Osteoblast (primary cell): ENCODE results near the gene KRT17. TPM values are rescaled to one million over a fixed set of nuclear protein-coding genes. Genes with fewer than 3 reads are reported as not detected.

Source experiments
- DNase-seq: peaks from one replicate; pipeline ENCODE4 v3.0.0; 2011; ENCODE audit warnings: low spot score, mixed read lengths; ENCODE audit not compliant: insufficient read length; ENCODE audit errors: missing footprints
- H2AFZ ChIP-seq: 2 replicates; pipeline ENCODE4 v1.6.0; 2011; ENCODE audit warnings: mild to moderate bottlenecking, low read length
- H3K27ac ChIP-seq: 2 replicates; pipeline ENCODE4 v1.5.1; 2011; ENCODE audit warnings: mild to moderate bottlenecking, low read depth, low read length, moderate library complexity
- H3K27me3 ChIP-seq: 2 replicates; pipeline ENCODE4 v1.6.0; 2012; ENCODE audit warnings: mild to moderate bottlenecking, control low read depth, inconsistent platforms, low read length, moderate library complexity; ENCODE audit not compliant: insufficient read depth
- H3K36me3 ChIP-seq: 2 replicates; pipeline ENCODE4 v1.5.1; 2011; ENCODE audit warnings: mild to moderate bottlenecking, low read length, control low read depth, moderate library complexity; ENCODE audit not compliant: insufficient read depth
- H3K4me1 ChIP-seq: 2 replicates; pipeline ENCODE4 v1.5.1; 2011; ENCODE audit warnings: mild to moderate bottlenecking, low read length, control low read depth, moderate library complexity; ENCODE audit not compliant: insufficient read depth
- H3K4me2 ChIP-seq: 2 replicates; pipeline ENCODE4 v1.6.0; 2011; ENCODE audit warnings: mild to moderate bottlenecking, low read length; ENCODE audit not compliant: insufficient read depth
- H3K4me3 ChIP-seq: fragments of 200-600 bp; sonication (generic); 3 replicates; pipeline ENCODE4 v1.5.1; 2012; ENCODE audit warnings: mild to moderate bottlenecking, low read length, inconsistent platforms; ENCODE audit not compliant: insufficient read depth
- H3K79me2 ChIP-seq: 2 replicates; pipeline ENCODE4 v1.6.0; 2012; ENCODE audit warnings: mild to moderate bottlenecking, low read length, control low read depth, inconsistent platforms; ENCODE audit not compliant: insufficient read depth
- H3K9me3 ChIP-seq: 2 replicates; pipeline ENCODE4 v1.5.1; 2011; ENCODE audit warnings: low read depth, low read length, control low read depth
- H4K20me1 ChIP-seq: 2 replicates; pipeline ENCODE4 v1.6.0; 2012; ENCODE audit warnings: mild to moderate bottlenecking, low read length, control low read depth; ENCODE audit not compliant: insufficient read depth
- total RNA-seq: library from RNA; depleted of rRNA; stranded (reverse); fragments of >200 nt; gene quantifications from 2 replicates; pipeline ENCODE4 v1.2.3, GENCODE V29; 2012
- TF ChIP-seq, protein P1 (sequence below): IDR thresholded peaks from 2 replicates; pipeline ENCODE4 v1.5.1; 2011; ENCODE audit warnings: mild to moderate bottlenecking, low read depth, low read length, moderate library complexity; ENCODE audit errors: extremely low read depth

Gene KRT17
- total RNA-seq, 1 donor: 4.3 TPM

DNA sequence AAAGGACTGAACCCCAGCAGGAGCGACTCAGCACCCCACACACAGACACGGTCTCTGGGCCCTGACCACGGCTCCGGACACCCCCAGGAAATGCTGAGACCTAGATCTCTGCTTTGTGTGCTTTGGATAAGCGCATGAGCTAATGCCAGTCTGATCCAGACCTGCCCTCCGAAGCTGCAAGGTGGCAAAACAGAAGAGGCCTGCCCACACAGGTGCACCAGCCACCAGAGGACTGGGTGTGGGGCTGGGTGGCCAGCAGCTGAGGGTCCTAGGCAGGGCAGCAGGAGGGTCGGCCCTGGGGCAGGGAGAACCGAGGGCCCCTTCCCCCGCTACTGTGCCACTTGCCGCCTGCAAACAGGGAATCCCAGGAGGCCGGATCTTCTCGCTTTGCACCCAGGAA, 33.6 kb upstream of the KRT17 start:
- Histone ChIP-seq H3K79me2 (no peaks in the 10 kb centered on the region), H3K9me3 (no peaks in the 10 kb centered on the region), H3K4me2 (no peak overlapping the region), H2AFZ (no peak overlapping the region), H3K4me3 (no peak overlapping the region), H3K27ac (no peak overlapping the region), H3K36me3 (no peaks in the 10 kb centered on the region), H4K20me1 (no peaks in the 10 kb centered on the region), H3K4me1 (no peaks in the 10 kb centered on the region), H3K27me3 (no peaks in the 10 kb centered on the region)
- DNase-seq: peak; percentile 55
- TF ChIP-seq, protein P1, sequence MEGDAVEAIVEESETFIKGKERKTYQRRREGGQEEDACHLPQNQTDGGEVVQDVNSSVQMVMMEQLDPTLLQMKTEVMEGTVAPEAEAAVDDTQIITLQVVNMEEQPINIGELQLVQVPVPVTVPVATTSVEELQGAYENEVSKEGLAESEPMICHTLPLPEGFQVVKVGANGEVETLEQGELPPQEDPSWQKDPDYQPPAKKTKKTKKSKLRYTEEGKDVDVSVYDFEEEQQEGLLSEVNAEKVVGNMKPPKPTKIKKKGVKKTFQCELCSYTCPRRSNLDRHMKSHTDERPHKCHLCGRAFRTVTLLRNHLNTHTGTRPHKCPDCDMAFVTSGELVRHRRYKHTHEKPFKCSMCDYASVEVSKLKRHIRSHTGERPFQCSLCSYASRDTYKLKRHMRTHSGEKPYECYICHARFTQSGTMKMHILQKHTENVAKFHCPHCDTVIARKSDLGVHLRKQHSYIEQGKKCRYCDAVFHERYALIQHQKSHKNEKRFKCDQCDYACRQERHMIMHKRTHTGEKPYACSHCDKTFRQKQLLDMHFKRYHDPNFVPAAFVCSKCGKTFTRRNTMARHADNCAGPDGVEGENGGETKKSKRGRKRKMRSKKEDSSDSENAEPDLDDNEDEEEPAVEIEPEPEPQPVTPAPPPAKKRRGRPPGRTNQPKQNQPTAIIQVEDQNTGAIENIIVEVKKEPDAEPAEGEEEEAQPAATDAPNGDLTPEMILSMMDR: no peak

DNA sequence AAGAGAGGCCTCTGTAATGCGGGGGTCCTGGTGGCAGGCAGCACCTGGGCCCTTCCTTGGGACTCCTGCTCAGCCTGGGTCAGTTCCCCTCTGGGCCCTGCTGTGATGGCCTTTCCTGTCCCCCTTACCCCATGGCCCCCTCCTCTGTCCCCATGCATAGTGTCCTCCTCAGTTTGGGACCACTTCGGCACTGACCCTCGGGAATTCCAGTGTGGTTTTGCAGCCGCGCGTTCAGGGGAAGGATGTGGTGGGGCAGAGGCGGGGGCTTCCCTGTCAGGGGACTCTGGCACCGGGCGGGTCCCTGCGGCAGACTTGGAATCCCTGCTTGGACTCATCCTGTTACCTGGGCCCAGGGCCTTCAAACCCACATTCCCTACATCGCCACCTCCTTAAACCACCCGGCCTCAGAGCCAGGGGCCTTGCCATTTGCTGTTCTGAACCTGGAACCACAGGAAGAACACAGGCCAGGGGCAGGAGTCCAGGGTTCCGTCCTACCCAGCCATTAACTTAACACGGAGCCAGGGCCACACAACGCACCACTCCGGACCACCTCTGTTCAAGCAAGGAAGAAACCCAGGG, 32.9 kb upstream of the KRT17 start:
- Histone ChIP-seq H3K9me3 (no peaks in the 10 kb centered on the region), H3K27ac (no peak overlapping the region), H3K4me2 (no peak overlapping the region), H2AFZ (no peak overlapping the region), H3K36me3 (no peaks in the 10 kb centered on the region), H3K79me2 (no peaks in the 10 kb centered on the region), H3K4me1 (no peaks in the 10 kb centered on the region), H4K20me1 (no peaks in the 10 kb centered on the region), H3K27me3 (no peaks in the 10 kb centered on the region), H3K4me3 (no peak overlapping the region)
- TF ChIP-seq, protein P1: no peak
- peak; percentile 59 for DNase-seq

DNA sequence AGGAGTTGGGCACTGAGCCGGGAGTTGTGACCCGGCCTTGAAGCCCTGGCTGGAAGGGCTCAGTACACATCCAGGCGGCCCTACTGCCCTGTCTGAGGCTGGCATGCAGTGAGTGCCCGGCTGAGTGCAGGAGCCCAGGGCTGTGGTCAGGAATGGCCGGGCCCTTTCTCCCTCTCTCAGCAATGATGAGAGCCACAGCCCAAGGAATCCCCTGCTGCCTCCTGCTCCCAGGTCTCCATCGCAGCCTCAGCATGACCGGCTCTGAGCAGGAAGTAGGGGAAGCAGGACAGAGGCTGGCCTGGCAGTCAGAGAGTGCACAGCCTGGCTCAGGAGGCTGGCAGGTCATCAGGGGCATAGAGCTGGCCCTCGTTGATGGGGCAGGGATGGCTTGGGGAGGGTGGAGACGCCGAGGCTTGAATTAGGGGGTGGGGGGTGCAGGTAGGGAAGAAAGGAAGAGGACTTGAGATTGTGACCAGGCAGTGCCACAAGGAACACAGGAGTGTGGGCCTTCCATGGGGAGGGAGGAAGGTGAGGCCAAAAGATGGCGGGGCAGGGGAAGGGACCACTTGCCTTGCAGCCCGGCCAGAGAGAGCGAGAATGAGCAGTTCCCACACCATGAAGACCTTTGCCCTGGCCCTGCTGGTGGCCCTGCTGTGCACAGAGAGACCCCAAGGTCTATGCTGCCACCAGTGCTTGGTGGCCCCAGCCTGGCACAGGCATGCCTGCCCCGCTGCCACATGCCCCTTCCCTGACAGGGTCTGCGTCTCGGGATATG, 32.1 kb upstream of the KRT17 start:
- Histone ChIP-seq H3K4me2 (no peak overlapping the region), H3K9me3 (no peaks in the 10 kb centered on the region), H3K27ac (no peak overlapping the region), H3K4me3 (no peak overlapping the region), H2AFZ (no peak overlapping the region), H3K4me1 (no peaks in the 10 kb centered on the region), H3K27me3 (no peaks in the 10 kb centered on the region), H3K36me3 (no peaks in the 10 kb centered on the region), H3K79me2 (no peaks in the 10 kb centered on the region), H4K20me1 (no peaks in the 10 kb centered on the region)
- DNase-seq: peak; percentile 88
- TF ChIP-seq, protein P1: no peak

DNA sequence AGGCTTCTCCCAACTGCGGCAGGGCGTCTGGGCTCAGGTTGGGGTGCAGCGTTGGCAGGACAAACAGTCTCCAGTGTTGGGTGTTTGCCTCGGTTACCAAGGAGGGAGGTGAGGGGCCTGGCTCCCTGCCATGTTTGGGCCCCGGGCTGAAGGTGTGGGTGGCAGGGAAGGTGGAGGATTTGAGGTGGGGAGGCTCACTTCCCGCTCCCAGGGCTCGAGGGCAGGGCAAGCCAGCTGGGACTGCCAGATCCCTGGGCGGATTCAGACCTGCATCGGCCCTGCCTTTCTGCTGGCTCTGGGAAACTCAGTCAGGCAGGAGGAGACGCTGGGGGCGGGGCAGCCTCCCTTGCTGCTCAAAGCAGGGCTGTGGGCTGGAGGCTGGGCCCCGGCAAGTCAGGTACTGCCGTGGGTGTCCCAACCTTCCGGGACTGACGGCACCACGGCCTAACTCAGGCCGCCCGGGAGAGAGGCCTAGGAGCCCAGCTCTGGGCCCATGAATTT, 31.3 kb upstream of the KRT17 start:
- no peaks in the 10 kb centered on the region for H3K27me3 ChIP-seq
- no peak overlapping the region for H3K4me3 ChIP-seq
- TF ChIP-seq, protein P1: no peak
- no peaks in the 10 kb centered on the region for H3K79me2 ChIP-seq
- no peaks in the 10 kb centered on the region for H4K20me1 ChIP-seq
- H3K9me3 ChIP-seq: no peaks in the 10 kb centered on the region
- no peak overlapping the region for H2AFZ ChIP-seq
- no peaks in the 10 kb centered on the region for H3K4me1 ChIP-seq
- peak; percentile 85 for DNase-seq
- no peaks in the 10 kb centered on the region for H3K36me3 ChIP-seq
- no peak overlapping the region for H3K27ac ChIP-seq
- H3K4me2 ChIP-seq: no peak overlapping the region
